ENCODE data around the gene OSTN. TPM values are rescaled to one million over a fixed set of nuclear protein-coding genes. Genes with fewer than 3 reads are reported as not detected.

Gene OSTN
- total and polyA plus RNA-seq, 9 of the 15 experiments (the other 6 are each of a cell fraction or from before 2014, with no cell fraction given) = not detected

DNA sequence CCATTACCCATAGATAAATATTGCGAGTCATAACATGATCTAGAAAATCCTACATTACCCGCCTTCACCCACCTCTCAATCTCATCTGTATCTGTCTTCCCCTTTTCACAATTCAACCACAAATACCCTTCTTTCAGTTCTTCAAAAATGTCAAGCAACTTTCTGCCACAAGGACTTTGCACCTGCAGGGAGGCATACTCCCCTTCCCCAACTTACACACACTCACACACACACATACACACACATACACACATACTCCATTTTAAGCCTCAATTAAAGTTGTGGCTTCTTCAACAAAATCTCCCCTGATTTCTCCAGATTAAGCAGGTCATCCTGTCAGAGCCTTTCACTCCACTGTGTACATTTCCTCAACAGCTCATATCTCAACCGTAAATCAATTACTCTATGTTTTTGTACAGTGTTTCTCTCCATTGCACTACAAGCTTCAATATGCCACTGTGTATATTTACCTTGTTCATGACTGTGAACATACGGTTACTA is 97.0 kb downstream of the OSTN start:
- DNase-seq (ENCODE audit: extremely low read depth in 1 of 4, low spot score in 3 of 4) (no peak), FAIRE-seq (no peak), ATAC-seq (no peak)
- no peak overlapping the region for H3K27ac ChIP-seq (ENCODE audit: extremely low read depth, low read depth, low read length)
- H3K9me3 ChIP-seq (replicated peaks; ENCODE audit: control insufficient read depth, insufficient read depth, low read depth, low read length) = no peaks in the 10 kb centered on the region
- 0 out of 5 replicates have a peak, but pooled peaks cover 0 to 3% of the 10 kb centered on the region in 2 experiments for H3K27me3 ChIP-seq (ENCODE audit: control insufficient read depth in 2 of 2, insufficient read depth in 2 of 2, low read length in 2 of 2)
- ChIA-PET POLR2A (no interaction called here), CTCF (ENCODE audit: low intra/inter-chr PET ratio) (no interaction called here)
- H3K4me3 ChIP-seq = no peak overlapping the region
- in situ Hi-C loops (cut with MboI) (no loop called here), intact Hi-C loops (cut with micrococcal nuclease) (no loop called here)
- no peaks in the 10 kb centered on the region for H3K36me3 ChIP-seq (ENCODE audit: control insufficient read depth, insufficient read depth, low read length)
- no peaks in the 10 kb centered on the region; a peak in 1 of 5 replicates for H3K4me1 ChIP-seq (replicated peaks in 1 of 2; ENCODE audit: control insufficient read depth in 2 of 2, insufficient read depth in 2 of 2, low read length in 2 of 2)
- no TSS peak for BruUV-seq (replicated peaks)
- H3K4me2 ChIP-seq (ENCODE audit: insufficient read depth, low read length) = no peak overlapping the region
- H2AFZ ChIP-seq (ENCODE audit: low read depth, low read length) = no peak overlapping the region
- H3K9me1 ChIP-seq (ENCODE audit: control insufficient read depth, insufficient read depth, low read length) = no peaks in the 10 kb centered on the region
- WGBS (ENCODE audit: insufficient coverage, low coverage, missing lambda C conversion rate) = 0% methylated on average over 4 of the region's 4 CpGs
- H4K20me1 ChIP-seq (replicated peaks; ENCODE audit: control insufficient read depth, insufficient read depth, low read length) = no peaks in the 10 kb centered on the region
- H3K9ac ChIP-seq (ENCODE audit: insufficient read depth in 1 of 2, low read depth in 2 of 2, low read length in 2 of 2) = no peak overlapping the region
- no peaks in the 10 kb centered on the region for H3K79me2 ChIP-seq (ENCODE audit: control insufficient read depth, insufficient read depth, low read length)
- TF ChIP-seq, protein P1, sequence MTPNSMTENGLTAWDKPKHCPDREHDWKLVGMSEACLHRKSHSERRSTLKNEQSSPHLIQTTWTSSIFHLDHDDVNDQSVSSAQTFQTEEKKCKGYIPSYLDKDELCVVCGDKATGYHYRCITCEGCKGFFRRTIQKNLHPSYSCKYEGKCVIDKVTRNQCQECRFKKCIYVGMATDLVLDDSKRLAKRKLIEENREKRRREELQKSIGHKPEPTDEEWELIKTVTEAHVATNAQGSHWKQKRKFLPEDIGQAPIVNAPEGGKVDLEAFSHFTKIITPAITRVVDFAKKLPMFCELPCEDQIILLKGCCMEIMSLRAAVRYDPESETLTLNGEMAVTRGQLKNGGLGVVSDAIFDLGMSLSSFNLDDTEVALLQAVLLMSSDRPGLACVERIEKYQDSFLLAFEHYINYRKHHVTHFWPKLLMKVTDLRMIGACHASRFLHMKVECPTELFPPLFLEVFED (CRISPR knock-in tag; conservative IDR thresholded peaks at IDR 0.05) = no peak
- TF ChIP-seq, protein P2, sequence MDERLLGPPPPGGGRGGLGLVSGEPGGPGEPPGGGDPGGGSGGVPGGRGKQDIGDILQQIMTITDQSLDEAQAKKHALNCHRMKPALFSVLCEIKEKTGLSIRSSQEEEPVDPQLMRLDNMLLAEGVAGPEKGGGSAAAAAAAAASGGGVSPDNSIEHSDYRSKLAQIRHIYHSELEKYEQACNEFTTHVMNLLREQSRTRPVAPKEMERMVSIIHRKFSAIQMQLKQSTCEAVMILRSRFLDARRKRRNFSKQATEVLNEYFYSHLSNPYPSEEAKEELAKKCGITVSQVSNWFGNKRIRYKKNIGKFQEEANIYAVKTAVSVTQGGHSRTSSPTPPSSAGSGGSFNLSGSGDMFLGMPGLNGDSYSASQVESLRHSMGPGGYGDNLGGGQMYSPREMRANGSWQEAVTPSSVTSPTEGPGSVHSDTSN (CRISPR knock-in tag; IDR thresholded peaks at IDR 0.05; ENCODE audit: low read depth) = no peak
- TF ChIP-seq, protein P2 (tag; conservative IDR thresholded peaks at IDR 0.05; ENCODE audit: low read depth) = 0 out of 2 replicates have a peak, but pooled peaks have one; percentile 19
- TF ChIP-seq SNIP1 (IDR thresholded peaks at IDR 0.05; ENCODE audit: low read depth) = no peak
- TF ChIP-seq ZNF551 (CRISPR knock-in tag; IDR thresholded peaks at IDR 0.05) = no peak
- TF ChIP-seq, protein P3, sequence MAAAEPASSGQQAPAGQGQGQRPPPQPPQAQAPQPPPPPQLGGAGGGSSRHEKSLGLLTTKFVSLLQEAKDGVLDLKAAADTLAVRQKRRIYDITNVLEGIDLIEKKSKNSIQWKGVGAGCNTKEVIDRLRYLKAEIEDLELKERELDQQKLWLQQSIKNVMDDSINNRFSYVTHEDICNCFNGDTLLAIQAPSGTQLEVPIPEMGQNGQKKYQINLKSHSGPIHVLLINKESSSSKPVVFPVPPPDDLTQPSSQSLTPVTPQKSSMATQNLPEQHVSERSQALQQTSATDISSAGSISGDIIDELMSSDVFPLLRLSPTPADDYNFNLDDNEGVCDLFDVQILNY (CRISPR knock-in tag; IDR thresholded peaks at IDR 0.05) = no peak
- peak; percentile 15 for TF ChIP-seq MEIS2 (IDR thresholded peaks at IDR 0.05; ENCODE audit: partially characterized antibody)
- TF ChIP-seq TGIF2 (CRISPR knock-in tag; IDR thresholded peaks at IDR 0.05) = no peak
- TF ChIP-seq, protein P4, sequence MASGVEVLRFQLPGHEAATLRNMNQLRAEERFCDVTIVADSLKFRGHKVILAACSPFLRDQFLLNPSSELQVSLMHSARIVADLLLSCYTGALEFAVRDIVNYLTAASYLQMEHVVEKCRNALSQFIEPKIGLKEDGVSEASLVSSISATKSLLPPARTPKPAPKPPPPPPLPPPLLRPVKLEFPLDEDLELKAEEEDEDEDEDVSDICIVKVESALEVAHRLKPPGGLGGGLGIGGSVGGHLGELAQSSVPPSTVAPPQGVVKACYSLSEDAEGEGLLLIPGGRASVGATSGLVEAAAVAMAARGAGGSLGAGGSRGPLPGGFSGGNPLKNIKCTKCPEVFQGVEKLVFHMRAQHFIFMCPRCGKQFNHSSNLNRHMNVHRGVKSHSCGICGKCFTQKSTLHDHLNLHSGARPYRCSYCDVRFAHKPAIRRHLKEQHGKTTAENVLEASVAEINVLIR (CRISPR knock-in tag; IDR thresholded peaks at IDR 0.05) = no peak
- no peak for TF ChIP-seq SREBF2 (CRISPR knock-in tag; IDR thresholded peaks at IDR 0.05)
- TF ChIP-seq ZNF586 (CRISPR knock-in tag; conservative IDR thresholded peaks at IDR 0.05) = no peak
- no peak for TF ChIP-seq PHB2 (IDR thresholded peaks at IDR 0.05; ENCODE audit: low read depth)
- no peak for TF ChIP-seq MTA1 (IDR thresholded peaks at IDR 0.05; ENCODE audit: borderline replicate concordance)

Data from K562 (cell line).